ENCODE measurements around the gene GADD45A.

The GADD45A gene

GRCh38 chr1:67689267-67690017 is 4.4 kb downstream of the GADD45A start:
- peaks cover 10% of the 10 kb centered on the region; the same call in 1 of the 2 replicates for H3F3A ChIP-seq (ENCODE audit: low read depth)
- H3K79me2 ChIP-seq (ENCODE audit: insufficient read depth, low read length), result peaks cover 27% of the 10 kb centered on the region
- peaks cover 40% of the 10 kb centered on the region for H3K4me1 ChIP-seq (ENCODE audit: insufficient read depth, low read length, poor library complexity, severe bottlenecking)
- peak overlapping the region; percentile 82 for H3K4me3 ChIP-seq (ENCODE audit: low read length, poor library complexity, severe bottlenecking)
- peaks cover 4% of the 10 kb centered on the region for H3K36me3 ChIP-seq (ENCODE audit: insufficient read depth, low read length)
- H4K20me1 ChIP-seq (ENCODE audit: insufficient read depth, low read length, poor library complexity, severe bottlenecking), result peaks cover 17% of the 10 kb centered on the region
- no peaks in the 10 kb centered on the region for H3K9me3 ChIP-seq (ENCODE audit: insufficient read depth, low read depth, low read length)
- no peak for TF ChIP-seq CTCF (conservative IDR thresholded peaks at IDR 0.05; ENCODE audit: low read length)
- no peak for TF ChIP-seq EZH2phosphoT487 (IDR thresholded peaks at IDR 0.05; ENCODE audit: borderline replicate concordance)
- peak overlapping the region; percentile 87 for H3K4me2 ChIP-seq (ENCODE audit: low read depth, low read length, poor library complexity, severe bottlenecking)
- no peak overlapping the region for H2AFZ ChIP-seq (ENCODE audit: low read length)
- H3K9me2 ChIP-seq (replicated peaks; ENCODE audit: low read depth, low read length), result no peaks in the 10 kb centered on the region
- H3K27me3 ChIP-seq (ENCODE audit: insufficient read depth, low read length, poor library complexity, severe bottlenecking), result peaks cover 11% of the 10 kb centered on the region
- peak overlapping the region; percentile 56 for H3K9ac ChIP-seq (ENCODE audit: low read depth, low read length, poor library complexity, severe bottlenecking)

GRCh38 chr1:67690018-67690363 is 5.0 kb downstream of the GADD45A start:
- peaks cover 4% of the 10 kb centered on the region for H3K36me3 ChIP-seq (ENCODE audit: insufficient read depth, low read length)

GRCh38 chr1:67690411-67690810 is 5.4 kb downstream of the GADD45A start:
- no peaks in the 10 kb centered on the region for H3K9me3 ChIP-seq (ENCODE audit: insufficient read depth, low read depth, low read length)
- peaks cover 10% of the 10 kb centered on the region; the same call in 1 of the 2 replicates for H3F3A ChIP-seq (ENCODE audit: low read depth)
- TF ChIP-seq CTCF (conservative IDR thresholded peaks at IDR 0.05; ENCODE audit: low read length), result no peak
- no peak for TF ChIP-seq EZH2phosphoT487 (IDR thresholded peaks at IDR 0.05; ENCODE audit: borderline replicate concordance)
- H3K9me2 ChIP-seq (replicated peaks; ENCODE audit: low read depth, low read length), result no peaks in the 10 kb centered on the region
- H3K4me2 ChIP-seq (ENCODE audit: low read depth, low read length, poor library complexity, severe bottlenecking), result no peak overlapping the region
- H3K9ac ChIP-seq (ENCODE audit: low read depth, low read length, poor library complexity, severe bottlenecking), result peak overlapping the region; percentile 56
- H3K4me1 ChIP-seq (ENCODE audit: insufficient read depth, low read length, poor library complexity, severe bottlenecking), result peaks cover 42% of the 10 kb centered on the region
- peaks cover 25% of the 10 kb centered on the region for H3K79me2 ChIP-seq (ENCODE audit: insufficient read depth, low read length)
- H3K27me3 ChIP-seq (ENCODE audit: insufficient read depth, low read length, poor library complexity, severe bottlenecking), result peaks cover 9% of the 10 kb centered on the region
- H3K4me3 ChIP-seq (ENCODE audit: low read length, poor library complexity, severe bottlenecking), result no peak overlapping the region
- H2AFZ ChIP-seq (ENCODE audit: low read length), result no peak overlapping the region
- peaks cover 4% of the 10 kb centered on the region for H3K36me3 ChIP-seq (ENCODE audit: insufficient read depth, low read length)
- H4K20me1 ChIP-seq (ENCODE audit: insufficient read depth, low read length, poor library complexity, severe bottlenecking), result peaks cover 17% of the 10 kb centered on the region

More at GRCh38 chr1:67690018-67690363, 5.0 kb downstream of the GADD45A start:
- TF ChIP-seq CTCF (conservative IDR thresholded peaks at IDR 0.05; ENCODE audit: low read length) (no peak), EZH2phosphoT487 (IDR thresholded peaks at IDR 0.05; ENCODE audit: borderline replicate concordance) (no peak)
- H3K9me2 ChIP-seq (replicated peaks; ENCODE audit: low read depth, low read length), result no peaks in the 10 kb centered on the region
- H4K20me1 ChIP-seq (ENCODE audit: insufficient read depth, low read length, poor library complexity, severe bottlenecking), result peaks cover 17% of the 10 kb centered on the region
- peak overlapping the region; percentile 87 for H3K4me2 ChIP-seq (ENCODE audit: low read depth, low read length, poor library complexity, severe bottlenecking)
- H2AFZ ChIP-seq (ENCODE audit: low read length), result no peak overlapping the region
- H3K4me1 ChIP-seq (ENCODE audit: insufficient read depth, low read length, poor library complexity, severe bottlenecking), result peaks cover 39% of the 10 kb centered on the region
- peaks cover 27% of the 10 kb centered on the region for H3K79me2 ChIP-seq (ENCODE audit: insufficient read depth, low read length)
- peaks cover 11% of the 10 kb centered on the region for H3K27me3 ChIP-seq (ENCODE audit: insufficient read depth, low read length, poor library complexity, severe bottlenecking)
- H3K4me3 ChIP-seq (ENCODE audit: low read length, poor library complexity, severe bottlenecking), result peak overlapping the region; percentile 82
- H3K9ac ChIP-seq (ENCODE audit: low read depth, low read length, poor library complexity, severe bottlenecking), result peak overlapping the region; percentile 56
- H3K9me3 ChIP-seq (ENCODE audit: insufficient read depth, low read depth, low read length), result no peaks in the 10 kb centered on the region
- H3F3A ChIP-seq (ENCODE audit: low read depth), result peaks cover 10% of the 10 kb centered on the region; the same call in 1 of the 2 replicates
